NCI-H2081 treated with DMSO at 0.1 percent for 48 hours (cell line): ENCODE measurements around the gene MMRN1.

Experiments
- DNase-seq: peaks from one replicate; lab custom pipeline; 2025; lab: John Stamatoyannopoulos, UW

Gene MMRN1

DNA sequence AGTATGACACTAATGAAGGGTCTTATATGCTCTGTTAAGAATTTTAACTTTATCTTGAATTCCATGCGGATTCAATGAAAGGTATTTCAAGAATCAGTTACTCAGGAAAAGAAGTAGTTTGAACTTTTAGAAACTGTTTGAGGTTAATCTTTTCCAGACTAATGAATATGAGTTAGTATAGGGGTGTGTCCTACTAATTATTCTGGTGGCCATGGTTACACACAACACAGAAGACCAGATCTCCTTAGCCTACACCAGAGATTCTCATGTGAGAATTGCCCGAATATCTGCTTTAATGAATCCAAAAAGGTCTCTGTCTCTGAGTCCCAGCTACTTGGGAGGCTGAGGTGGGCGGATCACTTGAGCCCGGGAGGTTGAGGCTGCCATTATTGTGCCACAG lies 100.4 kb downstream of the MMRN1 start:
- DNase-seq, result no peak

DNA sequence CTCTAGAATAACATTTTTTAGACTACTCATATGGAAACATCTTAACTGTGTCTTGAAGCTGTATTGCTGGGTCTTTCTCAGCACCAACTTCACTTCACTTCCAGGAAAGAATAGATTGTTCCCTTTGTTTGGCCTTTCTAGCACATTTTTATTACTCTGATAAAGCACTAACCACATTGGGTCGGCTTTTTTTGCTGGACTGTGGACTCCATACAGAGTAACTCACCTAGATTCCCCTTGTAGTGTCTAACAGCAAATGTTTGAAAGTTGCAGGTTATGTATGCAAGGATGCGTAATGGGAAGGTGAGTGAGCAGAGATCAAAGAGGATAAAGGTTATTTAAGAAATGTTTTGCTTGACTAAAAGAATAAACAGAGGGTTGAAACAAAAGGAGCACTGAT lies 101.2 kb downstream of the MMRN1 start:
- no peak for DNase-seq

DNA sequence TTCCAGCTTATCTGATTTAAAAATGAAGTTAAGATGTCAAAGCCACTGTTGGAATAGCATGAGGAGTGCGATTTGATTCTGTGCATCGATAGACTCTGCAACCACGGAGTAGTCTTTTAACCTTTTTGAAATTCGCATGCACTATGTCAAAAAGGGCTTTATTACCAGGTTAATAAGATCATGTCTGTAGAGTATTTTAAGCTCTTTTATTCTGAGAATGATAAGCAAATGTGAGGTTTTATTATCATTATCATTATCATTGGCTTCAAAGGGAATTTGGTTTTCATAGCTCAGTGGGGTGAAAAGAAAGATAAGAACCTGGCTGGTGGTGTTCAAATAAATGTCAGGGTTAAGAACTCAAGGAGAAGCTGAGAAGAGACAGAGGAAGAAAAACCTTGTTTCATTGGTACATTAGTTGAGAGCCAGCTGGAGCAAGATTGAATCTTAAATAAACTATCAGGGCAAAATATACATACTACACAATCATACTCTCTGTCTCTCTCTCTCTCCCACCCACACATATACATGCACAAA lies 102.6 kb downstream of the MMRN1 start:
- no peak for DNase-seq

DNA sequence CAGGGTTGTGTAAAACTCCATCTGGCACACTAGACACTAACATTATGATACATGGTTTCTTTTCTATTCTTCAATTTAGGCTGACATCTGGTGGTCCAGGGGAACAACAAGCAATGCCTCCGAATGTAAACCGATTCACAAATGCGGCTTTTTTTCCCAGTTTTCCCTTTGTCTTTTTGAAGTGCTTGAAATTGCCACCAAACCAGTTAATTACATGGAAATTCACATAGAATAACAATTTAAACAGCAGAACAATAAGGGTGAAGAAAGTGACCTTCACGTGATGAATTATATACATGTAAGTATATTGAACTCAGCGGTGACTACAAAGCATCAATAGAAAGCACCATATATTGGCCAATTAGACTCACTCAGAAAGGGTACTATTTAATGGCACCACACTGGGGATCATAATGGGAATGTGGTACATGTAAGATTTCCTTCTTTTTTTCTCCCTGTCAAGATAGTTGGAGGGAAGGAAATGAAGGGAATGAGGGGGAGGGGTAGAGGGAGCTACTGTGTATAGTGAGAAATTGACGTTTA lies 103.9 kb downstream of the MMRN1 start:
- peak; percentile 72 for DNase-seq

DNA sequence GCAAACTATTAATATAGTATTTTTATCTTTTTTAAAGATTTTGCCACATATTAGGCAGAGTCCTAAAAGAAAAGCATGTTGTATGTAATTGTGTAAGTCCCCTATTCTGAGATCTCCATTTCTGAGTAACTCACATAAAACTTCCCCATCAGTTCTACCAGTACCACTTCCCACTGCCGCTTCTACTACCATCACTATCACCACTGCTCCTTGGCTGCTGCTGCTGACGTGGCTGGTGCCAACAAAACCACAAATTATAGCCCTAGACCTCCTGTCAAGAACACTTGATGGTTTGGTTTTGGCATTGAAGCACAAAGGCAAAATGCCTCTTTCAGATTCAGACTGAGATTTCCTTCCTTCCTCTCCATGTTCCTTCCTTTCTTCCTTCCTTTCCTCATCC lies 106.4 kb downstream of the MMRN1 start:
- DNase-seq, result no peak

DNA sequence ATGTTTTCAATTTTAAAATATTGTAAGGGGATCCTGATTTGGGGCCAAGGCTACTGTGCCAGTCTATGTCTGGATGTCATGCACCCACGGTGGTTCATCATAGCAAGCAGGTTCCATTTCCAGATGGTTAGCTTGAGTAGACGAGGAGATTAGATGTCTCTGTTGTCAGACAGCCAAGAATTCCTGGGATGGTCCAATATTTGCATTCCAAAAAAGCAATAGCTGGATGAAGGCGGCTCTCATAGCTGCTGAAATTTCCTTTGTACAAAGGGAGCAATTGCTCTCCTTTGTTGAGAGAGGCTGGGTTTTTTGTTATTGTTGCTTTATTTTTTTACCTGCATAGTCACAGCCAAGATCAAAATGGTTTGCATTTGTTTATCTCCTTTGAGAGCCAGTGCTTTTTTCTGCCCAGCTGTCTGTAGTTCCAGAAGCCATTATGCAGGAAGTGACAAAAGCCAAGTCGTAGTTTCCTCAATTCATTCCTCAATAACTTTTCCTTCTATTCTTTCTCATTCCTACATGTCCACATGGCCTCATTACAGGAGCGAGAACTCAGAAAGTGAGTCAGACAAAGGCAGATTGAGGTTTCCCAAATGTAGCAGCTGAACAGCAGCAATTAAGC lies 107.9 kb downstream of the MMRN1 start:
- no peak for DNase-seq
